Upper lobe of left lung (tissue), 4 donors: ENCODE results near the gene AOC2.
A peak's percentile ranks its signal among the peaks of the same experiment; 100 is the strongest.

Source experiments
- POLR2A ChIP-seq, 4 donors: fragments of 450-650 bp; IDR thresholded peaks; one replicate each; pipeline ENCODE4 v1.5.1; 2016 to 2017; ENCODE audit warnings: antibody characterized with exemption in 4 of 4, mild to moderate bottlenecking in 2 of 4
- POLR2AphosphoS5 ChIP-seq, 2 donors: sonication (generic); formaldehyde crosslinking; IDR thresholded peaks; one replicate each; pipeline ENCODE4 v1.5.1; 2017; ENCODE audit warnings: antibody characterized with exemption in 2 of 2
- TF ChIP-seq, protein P1 (sequence below), 6 experiments: fragments of 450-650 bp in 4 of 6; fragments of 200-600 bp in 2 of 6; sonication (generic) in 2 of 6; IDR thresholded peaks; one replicate each; pipeline ENCODE4 v1.5.1; 2016 to 2019; ENCODE audit warnings: antibody characterized with exemption in 6 of 6

DNA sequence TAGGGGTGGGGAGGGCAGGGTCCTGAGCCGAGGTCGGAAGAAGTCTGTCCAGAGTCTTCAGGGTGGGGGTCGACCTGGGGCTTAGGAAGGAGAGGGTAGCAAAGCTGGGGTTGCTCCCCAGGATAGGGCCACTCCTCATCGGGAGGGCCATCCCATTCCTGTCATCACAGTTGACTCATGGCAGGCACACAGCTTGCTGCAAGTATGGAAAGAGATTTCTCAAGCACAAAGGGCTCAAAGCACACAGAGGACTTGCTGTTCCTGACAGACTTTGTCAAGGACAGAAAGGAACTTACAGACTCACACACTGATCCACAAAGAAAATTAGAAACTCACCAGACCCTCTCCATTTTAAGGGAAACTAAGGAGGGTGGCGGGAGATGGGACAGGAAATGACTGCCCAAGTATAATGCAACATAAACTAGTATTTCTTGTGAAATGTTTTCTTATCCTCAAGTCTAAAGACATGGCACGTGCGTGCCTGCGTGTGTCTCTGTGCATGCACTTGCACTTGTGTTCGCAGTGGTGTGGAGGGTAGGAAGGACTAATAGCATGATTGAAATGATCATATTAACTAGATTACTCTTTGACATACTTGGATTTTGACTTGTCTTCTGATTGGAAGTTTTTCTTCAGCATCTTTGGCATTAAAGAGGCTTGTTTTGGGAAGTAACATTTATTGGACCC, 2.4 kb downstream of the AOC2 start:
- TF ChIP-seq POLR2A (IDR thresholded peaks at IDR 0.05), result no peak
- TF ChIP-seq POLR2AphosphoS5 (IDR thresholded peaks at IDR 0.05), result peak; percentile 55 to 57
- TF ChIP-seq, protein P1, sequence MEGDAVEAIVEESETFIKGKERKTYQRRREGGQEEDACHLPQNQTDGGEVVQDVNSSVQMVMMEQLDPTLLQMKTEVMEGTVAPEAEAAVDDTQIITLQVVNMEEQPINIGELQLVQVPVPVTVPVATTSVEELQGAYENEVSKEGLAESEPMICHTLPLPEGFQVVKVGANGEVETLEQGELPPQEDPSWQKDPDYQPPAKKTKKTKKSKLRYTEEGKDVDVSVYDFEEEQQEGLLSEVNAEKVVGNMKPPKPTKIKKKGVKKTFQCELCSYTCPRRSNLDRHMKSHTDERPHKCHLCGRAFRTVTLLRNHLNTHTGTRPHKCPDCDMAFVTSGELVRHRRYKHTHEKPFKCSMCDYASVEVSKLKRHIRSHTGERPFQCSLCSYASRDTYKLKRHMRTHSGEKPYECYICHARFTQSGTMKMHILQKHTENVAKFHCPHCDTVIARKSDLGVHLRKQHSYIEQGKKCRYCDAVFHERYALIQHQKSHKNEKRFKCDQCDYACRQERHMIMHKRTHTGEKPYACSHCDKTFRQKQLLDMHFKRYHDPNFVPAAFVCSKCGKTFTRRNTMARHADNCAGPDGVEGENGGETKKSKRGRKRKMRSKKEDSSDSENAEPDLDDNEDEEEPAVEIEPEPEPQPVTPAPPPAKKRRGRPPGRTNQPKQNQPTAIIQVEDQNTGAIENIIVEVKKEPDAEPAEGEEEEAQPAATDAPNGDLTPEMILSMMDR (IDR thresholded peaks at IDR 0.05), result no peak
